CD4-positive, alpha-beta T cell treated with Interleukin-17A for 4 hours (primary cell): Measurements from ENCODE around the gene NDUFS1.
"Not testable (repeated sequence)": the region's sequence is repeated elsewhere in the genome, so short reads cannot be mapped to it uniquely, and the experiment has no call there.

Source experiments
- DNase-seq: peaks from one replicate; pipeline ENCODE4 v3.0.0-alpha.2; 2020; ENCODE audit warnings: mixed read lengths

NDUFS1 gene

DNA sequence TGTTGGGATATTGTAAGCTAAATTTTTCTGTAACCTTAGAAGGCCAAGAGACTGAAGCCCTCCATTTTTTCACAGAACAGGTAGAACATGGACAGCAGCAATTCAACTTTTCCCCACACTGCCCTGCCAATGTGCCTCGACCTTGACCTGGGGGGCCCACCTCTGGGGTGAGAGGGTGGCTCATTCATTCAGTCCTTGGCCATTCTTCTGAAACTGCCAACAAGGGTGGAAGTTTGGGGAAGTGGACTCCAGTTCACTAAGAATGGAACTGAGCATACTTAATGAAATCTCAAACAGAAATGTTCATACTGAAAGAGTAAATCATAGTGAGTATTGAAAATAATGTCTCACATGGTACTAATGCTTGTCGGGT lies 1.5 kb upstream of the NDUFS1 start:
- DNase-seq: no peak

DNA sequence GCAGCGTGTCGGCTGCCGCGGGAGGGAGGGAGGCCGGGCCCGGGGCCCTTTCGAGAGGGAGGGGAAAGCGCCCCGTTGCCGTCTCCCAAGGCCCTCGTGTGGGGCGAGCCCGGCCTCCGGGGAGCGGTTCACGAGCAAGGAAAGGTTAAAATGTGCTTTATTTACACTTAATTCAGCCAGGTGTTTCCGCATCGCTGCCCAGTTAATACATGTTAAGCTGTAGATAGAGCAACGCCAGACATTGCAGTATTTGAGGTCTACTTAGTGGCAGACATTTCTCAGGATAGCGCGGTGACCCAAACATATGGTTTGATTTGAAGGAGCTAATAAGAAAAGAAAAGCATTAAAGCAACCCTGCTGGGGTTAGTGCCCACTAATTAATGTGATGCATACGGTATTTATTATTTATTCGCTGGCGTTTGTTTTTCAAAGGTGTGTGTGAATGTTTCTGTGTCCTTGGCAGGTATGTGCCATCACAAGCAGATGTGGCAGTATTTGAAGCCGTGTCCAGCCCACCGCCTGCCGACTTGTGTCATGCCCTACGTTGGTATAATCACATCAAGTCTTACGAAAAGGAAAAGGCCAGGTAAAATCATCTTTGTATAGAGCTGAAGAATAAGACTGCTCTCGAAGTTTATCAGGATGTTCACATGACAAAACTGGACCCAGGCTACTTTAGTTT lies 1.0 kb upstream of the NDUFS1 start:
- peak; percentile 71 for DNase-seq

DNA sequence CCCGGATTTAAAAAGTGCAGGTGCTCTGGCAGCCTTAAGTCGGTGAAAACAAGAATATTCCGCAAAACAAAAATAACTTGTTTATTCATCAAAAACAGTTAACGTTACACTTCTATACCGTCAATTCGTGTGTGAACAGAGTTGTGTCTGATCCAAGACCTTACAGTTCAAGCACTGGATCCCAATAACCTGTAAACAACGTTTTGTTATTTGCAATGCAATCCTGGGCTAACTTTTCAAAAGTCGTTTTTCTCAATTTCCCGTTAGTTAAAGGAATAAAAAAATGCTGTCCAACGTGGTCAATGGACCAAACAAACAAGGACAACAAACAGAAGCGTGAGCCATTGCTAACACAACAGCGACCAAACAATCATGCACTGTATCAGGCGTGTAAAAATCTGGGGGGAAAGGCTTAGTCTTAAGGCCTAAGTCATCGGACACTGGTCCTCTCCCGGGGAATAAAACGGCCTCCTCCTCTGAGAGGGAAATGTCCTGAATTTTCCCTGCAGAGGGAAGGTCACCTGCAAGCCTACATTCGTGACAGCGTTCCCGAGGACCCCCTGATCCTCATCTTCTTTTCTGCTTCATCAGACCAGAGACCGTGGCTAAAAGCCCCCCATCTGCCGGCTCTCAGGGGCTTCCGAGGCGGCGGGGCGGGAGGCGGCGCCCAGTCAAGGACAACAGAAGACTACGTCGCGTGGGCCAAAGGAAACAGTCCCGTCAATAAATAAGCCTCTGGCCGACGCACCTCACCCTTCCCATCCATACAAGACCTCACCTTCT lies 490 bp downstream of the NDUFS1 start:
- DNase-seq: no peak

DNA sequence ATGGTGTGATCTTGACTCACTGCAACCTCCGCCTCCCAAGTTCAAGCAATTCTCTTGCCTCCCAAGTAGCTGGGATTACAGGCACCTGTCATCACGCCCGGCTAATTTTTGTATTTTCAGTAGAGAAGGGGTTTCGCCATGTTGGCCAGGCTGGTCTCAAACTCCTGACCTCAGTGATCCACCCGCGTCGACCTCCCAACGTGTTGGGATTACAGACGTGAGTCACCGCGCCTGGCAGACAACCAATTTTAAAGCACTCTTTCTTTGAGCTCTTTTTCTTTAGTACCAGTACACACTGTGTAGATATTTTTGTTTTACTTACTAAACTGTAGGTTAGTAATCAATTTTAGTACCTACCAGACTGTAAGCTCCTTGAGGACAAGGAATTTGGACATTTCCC lies 2.2 kb downstream of the NDUFS1 start:
- DNase-seq: not testable (repeated sequence)

DNA sequence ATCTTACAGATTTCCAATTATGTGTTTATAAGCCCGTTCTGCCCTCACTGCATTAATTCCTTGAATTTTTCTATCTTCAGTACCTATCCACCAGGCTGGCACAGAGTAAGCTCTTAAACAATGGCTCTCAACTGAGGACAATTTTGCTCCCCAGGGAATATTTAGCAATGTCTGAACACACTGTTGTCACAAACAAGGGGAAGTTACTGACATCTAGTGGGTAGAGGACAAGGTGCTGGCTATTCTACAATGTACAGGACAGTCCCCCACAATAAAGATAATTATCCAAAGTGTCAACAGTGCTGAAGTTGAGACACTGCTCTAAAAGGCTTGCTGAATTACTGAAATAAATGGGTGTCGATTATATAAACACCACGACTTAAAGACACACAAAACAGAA lies 5.0 kb downstream of the NDUFS1 start:
- no peak for DNase-seq

DNA sequence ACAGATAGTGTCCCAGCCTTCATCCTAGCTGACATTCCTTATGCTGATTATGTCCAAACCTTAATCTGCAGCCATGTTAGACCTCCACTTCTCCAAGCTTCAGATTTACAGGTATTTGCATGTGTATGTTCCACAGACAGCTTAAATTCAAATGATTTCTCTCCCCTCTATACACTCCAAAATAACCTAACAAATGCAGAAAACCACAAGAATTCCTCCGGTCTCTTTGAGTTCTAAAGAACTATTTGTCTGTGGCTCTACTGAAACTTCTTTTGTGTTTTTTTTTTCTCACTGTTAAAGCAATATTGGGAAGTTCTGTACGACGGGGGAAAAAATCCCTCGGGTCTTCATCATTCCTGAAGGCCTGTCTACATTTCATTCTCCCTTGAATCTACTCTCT lies 8.6 kb downstream of the NDUFS1 start:
- no peak for DNase-seq

DNA sequence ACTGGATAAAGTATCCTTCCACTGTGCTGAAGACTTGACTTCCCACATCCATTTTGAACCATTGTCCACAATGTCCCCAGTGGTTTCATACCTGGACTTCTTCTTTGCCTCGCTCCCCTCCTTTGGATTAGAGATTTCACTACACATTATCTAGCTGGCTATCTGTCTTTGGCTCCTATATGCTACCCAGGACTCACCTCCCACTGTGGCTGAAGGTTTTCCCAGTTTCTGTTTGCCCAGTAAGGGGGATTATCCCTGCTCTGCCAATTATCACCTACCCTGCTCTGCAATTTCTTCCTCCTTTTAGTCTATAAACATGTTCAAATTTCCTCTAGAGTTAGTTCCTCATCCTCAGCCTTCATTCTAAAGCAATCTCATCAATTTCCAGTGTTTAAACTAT lies 9.1 kb downstream of the NDUFS1 start:
- no peak for DNase-seq

DNA sequence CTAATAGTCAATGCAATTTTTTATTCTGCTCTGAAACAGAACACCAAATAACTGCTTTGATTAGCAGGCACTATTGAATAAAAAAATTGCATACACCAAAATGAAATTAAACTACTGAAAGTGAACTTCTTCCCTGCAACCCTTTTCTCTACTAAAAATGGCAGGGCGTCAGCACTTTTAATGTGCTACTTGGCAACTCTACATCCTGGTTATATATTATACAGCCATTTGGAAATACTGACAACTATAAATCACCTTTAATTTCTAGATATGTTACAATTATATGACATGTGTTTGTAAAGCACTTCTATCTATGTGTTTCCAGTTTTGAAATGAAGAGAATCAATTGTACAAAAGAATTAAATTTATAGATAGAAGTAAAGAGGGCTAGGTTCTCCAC lies 9.9 kb downstream of the NDUFS1 start:
- DNase-seq: no peak

DNA sequence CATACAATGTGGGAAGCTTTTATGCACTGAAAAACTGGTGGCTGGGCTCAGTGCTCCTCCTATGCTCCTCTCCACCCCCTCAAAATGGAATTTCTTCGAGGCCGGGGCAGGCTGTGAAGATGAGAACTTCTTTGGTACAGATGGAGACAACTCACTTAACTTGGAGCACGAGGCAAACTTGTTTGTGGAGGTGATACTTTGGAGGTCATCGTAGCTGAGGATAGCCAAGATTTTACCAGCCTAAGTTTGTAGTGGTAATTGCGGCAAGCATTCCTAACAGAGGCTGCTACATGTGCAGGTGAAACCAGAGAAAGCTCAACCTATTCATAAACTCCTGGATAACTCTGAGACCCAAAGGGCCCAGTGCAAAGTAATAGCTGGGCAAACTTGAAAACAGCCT lies 13.6 kb downstream of the NDUFS1 start:
- no peak for DNase-seq

DNA sequence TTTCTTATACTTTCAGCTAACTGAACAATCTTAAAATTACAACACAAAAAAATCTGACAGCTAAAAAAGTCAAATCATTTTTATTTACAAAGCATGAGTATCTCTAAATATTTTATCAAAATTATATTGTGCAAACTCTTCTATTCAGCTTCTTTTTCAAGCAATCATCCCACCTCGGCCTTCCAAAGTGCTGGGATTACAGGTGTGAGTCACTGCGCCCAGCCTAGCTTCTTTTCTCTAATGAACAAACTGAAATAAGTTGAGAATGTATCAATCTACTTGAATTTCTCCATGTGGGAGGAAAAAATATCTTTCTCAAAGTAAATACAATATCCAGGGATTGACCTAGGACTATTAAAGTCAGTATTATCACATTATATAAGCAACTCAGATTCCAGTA lies 14.9 kb downstream of the NDUFS1 start:
- no peak for DNase-seq

DNA sequence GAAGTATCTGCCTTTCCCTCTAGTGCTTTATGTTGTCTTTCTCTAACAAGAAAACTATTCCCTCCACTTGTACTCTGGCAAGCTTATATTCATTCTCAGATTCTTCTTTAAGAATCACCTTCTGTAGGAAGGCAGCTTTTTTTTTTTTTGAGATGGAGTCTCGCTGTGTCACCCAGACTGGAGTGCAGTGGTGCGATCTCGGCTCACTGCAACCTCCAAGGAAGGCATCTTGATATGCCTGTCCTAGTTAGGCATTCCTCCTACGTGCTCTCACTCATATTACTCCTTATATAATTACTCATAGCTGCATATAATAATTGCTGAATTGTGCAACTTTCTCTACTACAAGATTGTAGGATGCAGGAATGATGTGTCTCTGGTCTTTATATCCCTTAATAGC lies 15.8 kb downstream of the NDUFS1 start:
- DNase-seq: no peak

DNA sequence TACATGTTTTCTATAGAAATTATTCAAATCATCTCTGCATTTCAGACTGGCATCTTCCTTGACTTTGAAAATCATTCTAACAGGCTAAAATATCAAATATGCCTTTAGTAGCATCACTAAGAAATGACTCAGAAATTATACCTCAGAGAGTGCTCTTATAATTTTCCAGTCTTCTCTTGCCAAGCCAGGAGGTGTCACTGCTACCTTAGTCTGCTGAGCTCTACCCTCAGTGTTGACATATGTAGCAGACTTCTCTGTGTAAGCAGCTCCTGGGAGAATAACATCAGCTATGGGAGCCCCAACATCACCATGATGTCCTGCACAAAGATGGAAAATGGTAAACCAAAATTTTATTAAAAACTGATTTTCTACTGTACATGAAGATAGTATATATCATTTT lies 31.6 kb downstream of the NDUFS1 start:
- no peak for DNase-seq

DNA sequence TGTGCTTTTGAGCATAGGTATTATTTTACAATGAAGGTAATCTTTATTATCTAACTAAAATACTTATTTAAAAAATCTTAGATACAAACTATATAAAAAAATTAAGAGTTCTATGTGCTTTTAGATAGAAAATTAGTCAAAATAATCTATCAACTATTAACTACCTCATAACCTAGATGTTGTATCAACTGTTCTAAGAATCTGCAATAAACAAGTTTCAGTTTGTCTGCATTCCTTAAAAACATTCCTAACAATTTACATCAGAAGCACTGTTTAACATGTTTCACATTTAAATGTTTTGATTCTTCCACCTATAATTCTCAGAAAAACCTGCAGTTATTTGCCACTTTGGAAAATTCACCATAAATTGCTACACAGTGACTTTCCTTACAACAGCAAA lies 33.3 kb downstream of the NDUFS1 start:
- DNase-seq: no peak

DNA sequence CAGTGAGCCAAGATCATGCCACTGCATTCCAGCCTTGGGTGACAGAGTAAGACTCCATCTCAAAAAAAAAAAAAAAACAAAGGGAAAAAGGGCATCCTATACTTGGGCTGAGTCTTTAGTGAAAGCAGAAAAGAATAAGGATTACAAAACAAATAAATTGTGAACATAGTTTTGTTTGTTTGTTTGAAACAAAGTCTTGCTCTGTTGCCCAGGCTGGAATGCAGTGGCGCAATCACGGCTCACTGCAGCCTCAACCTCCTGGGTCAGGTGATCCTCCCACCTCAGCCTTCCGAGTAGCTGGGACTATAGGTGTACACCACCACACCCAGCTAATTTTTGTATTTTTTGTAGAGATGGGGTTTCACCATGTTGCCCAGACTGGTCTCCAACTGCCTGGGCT lies 36.7 kb downstream of the NDUFS1 start:
- not testable (repeated sequence) for DNase-seq

DNA sequence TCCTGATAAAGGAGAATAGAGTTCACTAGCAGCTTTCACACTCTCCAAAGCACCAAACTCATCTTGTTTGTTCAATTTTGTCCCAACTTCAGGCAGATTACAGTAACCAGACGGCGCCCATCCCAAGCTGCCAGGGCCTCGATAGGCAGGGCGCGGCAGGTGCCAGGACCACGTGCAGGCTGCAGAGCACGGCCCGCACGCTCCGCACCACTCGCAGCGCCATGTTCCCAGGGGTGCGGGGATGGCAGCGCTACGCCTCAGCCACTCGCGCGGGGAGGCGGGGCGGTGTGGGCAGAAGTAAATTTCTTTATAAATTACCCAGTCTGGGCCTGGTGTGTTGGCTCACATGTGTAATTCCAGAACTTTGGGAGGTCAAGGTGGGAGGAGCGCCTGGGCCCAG lies 43.0 kb downstream of the NDUFS1 start:
- DNase-seq: no peak

DNA sequence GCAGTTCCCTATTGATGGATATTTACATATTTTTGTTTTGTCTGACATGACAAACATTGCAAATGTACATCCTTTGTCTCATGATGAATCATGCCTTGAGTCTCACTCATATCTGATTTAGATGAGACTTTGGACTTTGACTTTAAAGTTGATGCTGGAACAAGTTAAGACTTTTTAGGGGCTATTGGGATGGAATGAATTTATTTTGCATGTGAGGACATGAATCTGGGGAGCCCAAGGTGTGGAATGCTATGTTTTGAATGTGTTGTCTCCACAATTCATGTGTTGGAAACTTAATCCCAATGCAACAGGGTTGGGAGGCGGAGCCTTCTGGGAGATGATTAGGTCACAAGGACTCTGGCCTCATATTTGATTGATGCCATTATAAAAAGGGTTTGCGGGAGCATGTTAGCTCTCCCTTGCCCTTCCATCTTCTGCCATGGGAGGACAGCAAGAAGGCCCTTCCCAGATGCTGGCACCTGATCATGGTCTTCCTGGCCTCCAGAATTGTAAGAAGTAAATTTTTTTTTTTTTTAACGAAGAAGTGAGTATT lies 44.1 kb downstream of the NDUFS1 start:
- no peak for DNase-seq

DNA sequence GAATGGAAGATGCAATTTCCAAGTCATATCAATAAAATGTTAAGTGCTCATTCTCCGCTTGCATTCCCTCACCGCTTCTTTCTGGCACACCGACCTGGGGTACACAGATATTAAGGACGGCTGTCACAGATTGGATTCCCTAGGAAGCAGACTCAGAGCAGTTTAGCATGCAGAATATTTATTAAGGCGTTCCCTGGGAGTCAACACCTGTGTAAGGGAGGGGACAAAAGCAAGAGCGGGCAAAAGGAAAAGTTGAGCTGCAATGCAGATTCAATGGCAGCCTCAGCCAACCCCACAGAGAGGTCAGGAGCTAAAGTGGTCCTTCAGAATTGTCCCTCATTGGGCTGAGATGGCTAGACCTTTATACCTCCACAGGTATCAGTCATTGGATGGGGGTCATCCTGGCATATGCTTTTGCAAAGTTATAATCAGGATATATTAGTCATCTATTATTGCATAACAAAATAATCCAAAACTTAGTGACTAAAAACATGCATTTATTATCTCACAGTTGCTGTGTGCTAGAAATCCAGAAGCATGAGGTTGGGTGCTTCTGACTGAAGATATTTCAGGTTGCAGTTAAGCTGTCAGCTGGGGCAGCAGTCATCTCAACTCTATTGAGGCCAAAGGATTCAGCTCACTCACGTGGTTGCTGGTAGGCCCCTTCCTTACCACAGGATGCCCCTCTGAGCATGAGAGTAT lies 46.2 kb downstream of the NDUFS1 start:
- DNase-seq: no peak

DNA sequence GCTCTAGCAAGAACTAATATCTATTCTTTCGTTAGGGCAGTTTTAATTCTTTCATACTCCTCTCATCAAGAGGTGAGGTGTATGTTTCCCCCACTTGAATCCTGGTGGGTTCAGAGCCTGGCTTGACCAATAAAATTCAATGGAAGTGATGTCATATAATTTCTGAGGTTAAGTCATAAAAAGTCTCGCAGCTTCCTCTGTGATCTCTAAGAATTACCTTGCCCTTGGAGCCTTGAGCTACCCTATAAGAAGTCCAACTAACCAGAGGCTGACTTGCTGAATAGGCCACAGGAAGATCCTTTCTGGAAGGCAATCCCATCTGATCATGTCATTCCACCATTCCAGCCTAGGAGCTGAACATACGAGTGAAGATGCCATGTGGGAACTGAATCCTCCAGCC lies 47.1 kb downstream of the NDUFS1 start:
- DNase-seq: no peak

DNA sequence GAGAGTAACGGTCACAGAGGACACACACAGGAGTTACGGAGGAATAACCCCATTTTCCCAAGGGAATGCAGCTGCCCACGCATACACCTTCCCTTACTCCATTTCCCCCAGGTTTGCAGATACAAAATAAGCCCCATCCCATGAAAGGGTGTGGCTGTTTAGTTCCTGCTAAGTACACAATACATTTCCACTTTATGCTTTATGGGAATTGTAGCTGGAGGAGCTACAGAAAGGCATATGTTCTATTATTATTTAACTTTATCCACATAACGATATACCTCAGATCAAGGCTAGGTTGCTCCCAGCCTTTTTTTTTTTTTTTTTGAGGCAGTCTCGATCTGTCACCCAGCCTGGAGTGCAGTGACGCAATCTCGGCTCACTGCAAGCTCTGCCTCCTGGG lies 50.5 kb downstream of the NDUFS1 start:
- DNase-seq: no peak

DNA sequence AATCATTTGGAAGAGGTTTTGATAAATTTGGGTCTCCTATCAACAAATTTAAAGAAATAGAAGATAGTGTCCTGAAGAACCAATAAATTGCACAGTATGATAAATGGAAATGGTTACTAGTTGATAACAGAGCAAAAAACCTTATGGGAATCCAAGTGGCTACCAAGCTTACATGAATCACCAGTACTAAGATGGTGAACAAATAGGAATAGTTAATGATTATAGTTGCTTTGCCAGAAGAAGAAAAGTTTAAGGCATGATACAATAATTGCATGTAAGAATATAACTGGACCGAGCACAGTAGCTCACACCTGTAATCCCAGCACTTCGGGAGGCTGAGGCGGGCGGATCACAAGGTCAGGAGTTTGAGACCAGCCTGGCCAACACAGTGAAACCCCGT lies 53.7 kb downstream of the NDUFS1 start:
- DNase-seq: no peak

DNA sequence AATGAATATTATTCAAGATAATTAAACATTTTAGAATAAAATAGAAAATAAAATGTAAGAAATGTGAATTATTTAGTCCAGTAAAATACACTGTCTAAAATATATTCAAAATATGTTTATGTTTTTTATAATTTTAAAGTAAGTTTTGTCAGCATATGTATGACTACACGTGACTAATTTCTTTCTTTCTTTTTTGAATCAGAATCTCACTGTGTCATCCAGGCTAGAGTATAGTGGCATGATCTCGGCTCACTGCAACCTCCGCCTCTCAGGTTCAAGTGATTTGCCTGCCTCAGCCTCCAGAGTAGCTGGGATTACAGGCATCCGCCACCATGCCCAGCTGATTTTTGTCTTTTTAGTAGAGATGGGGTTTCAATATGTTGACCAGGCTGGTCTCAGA lies 54.2 kb downstream of the NDUFS1 start:
- DNase-seq: no peak

DNA sequence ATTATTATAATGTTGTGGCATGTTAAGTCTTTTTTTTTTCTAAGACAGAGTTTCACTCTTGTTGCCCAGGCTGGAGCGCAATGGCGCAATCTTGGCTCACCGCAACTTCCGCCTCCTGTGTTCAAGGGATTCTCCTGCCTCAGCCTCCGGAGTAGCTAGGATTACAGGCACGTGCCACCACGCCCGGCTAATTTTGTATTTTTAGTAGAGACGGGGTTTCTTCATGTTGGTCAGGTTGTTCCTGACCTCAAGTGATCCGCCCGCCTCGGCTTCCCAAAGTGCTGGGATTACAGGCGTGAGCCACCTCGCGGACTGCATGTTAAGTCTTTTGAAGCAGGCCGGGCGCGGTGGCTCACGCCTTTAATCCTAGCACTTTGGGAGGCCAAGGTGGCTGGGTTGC lies 60.4 kb downstream of the NDUFS1 start:
- DNase-seq: not testable (repeated sequence)

DNA sequence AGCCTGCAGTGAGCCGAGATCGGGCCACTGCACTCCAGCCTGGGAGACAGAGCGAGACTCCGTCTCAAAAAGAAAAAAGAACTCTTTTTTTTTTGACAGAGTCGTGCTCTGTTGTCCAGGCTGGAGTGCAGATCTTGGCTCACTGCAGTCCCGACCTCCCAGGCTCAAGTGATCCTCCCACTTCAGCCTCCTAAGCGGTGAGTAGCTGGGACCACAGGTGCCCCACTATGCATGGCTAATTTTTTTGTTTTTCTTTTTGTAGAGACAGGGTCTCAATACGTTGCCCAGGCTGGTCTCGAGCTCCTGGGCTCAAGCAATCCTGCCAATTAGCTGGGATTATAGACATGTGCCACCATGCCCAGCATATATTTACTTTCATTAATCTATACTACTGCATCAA lies 60.8 kb downstream of the NDUFS1 start:
- DNase-seq: no peak

DNA sequence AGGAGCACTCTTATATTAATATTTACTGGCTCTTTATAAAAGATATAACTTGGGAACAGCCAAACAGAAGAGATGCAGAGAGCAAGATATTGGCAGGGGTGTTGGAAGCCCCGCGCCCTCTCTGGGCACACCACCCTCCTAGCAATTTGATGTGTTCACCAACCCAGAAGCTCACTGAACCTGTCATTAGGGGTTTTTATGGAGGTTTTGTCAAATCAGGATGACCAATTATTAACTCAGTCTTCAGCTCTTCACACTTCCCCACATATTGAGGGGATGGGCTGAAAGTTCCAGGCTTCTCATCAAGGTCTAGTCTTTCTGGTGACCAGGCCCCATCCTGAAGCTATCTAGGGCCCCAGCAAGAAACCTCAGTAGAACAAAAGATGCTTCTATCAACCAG lies 62.4 kb downstream of the NDUFS1 start:
- DNase-seq: no peak
